H1 (cell line): ENCODE measurements around the gene ITIH6. TPM values are rescaled to one million over a fixed set of nuclear protein-coding genes. Genes with fewer than 3 reads are reported as not detected.

Source experiments
- CTCF ChIA-PET: fragments of 300-600 bp; sonication (Branson Sonifier 250); formaldehyde crosslinking; loops from one replicate; lab custom pipeline; 2021; ENCODE audit not compliant: partially characterized antibody; lab: Charles Lee
- POLR2A ChIA-PET: fragments of 300-600 bp; sonication (Branson Sonifier 250); formaldehyde crosslinking; loops from one replicate; lab custom pipeline; 2021; ENCODE audit warnings: inconsistent platforms; ENCODE audit not compliant: partially characterized antibody; lab: Charles Lee
- DNase-seq, 2 experiments: peaks; one replicate each; pipeline versions ENCODE4 v3.0.0 to v3.0.0-alpha.2; 2010 to 2022; ENCODE audit warnings: low spot score in 2 of 2, low read depth in 1 of 2, mixed read lengths in 1 of 2
- FAIRE-seq: peaks from 2 replicates; lab custom pipeline; 2011; peaks lifted over from hg19 to GRCh38; lab: Jason Lieb, UNC
- H2AFZ ChIP-seq: 2 replicates; pipeline ENCODE4 v1.8.1; 2012; ENCODE audit warnings: low read length, inconsistent platforms
- H2AK5ac ChIP-seq: 2 replicates; pipeline ENCODE4 v1.6.1; 2013; ENCODE audit warnings: low read depth, low read length
- H2BK120ac ChIP-seq: replicated peaks from 2 replicates; pipeline ENCODE3; 2013; ENCODE audit warnings: low read depth, low read length, inconsistent platforms
- H2BK12ac ChIP-seq: 2 replicates; pipeline ENCODE4 v1.6.1; 2013; ENCODE audit warnings: low read depth, low read length
- H2BK15ac ChIP-seq: 2 replicates; pipeline ENCODE4 v1.6.1; 2013; ENCODE audit warnings: low read length
- H2BK20ac ChIP-seq: 2 replicates; pipeline ENCODE4 v1.6.1; 2013; ENCODE audit warnings: low read length
- H2BK5ac ChIP-seq: 2 replicates; pipeline ENCODE4 v1.6.1; 2013; ENCODE audit warnings: low read depth, low read length
- H3K14ac ChIP-seq: 2 replicates; pipeline ENCODE4 v1.6.1; 2013; ENCODE audit warnings: inconsistent platforms; ENCODE audit not compliant: insufficient read length
- H3K18ac ChIP-seq: 2 replicates; pipeline ENCODE4 v1.6.1; 2013; ENCODE audit warnings: low read length; ENCODE audit errors: extremely low read depth
- H3K23ac ChIP-seq: 2 replicates; pipeline ENCODE4 v1.6.1; 2013; ENCODE audit warnings: inconsistent platforms; ENCODE audit not compliant: insufficient read length
- H3K23me2 ChIP-seq: 2 replicates; pipeline ENCODE4 v1.6.1; 2013; ENCODE audit warnings: low read depth, low read length
- H3K27ac ChIP-seq: 2 replicates; pipeline ENCODE4 v1.6.1; 2011; ENCODE audit warnings: low read depth, low read length, inconsistent platforms
- H3K27me3 ChIP-seq, 4 experiments: replicated peaks in 1 of 4; 1 replicate in 1 of 4; 2 replicates in 3 of 4; pipeline versions ENCODE4 v1.6.1 to v1.8.1; 2011 to 2013; ENCODE audit warnings: low read length in 3 of 4, mild to moderate bottlenecking in 3 of 4, inconsistent platforms in 2 of 4, mixed read lengths in 2 of 4, moderate library complexity in 1 of 4; ENCODE audit not compliant: control insufficient read depth in 3 of 4, insufficient read depth in 3 of 4; ENCODE audit errors: extremely low read depth in 1 of 4
- H3K36me3 ChIP-seq, 4 experiments: 2 replicates each; pipeline versions ENCODE4 v1.6.1 to v1.8.1; 2011 to 2013; ENCODE audit warnings: mild to moderate bottlenecking in 4 of 4, low read length in 3 of 4, moderate library complexity in 2 of 4, control low read depth in 1 of 4, inconsistent platforms in 1 of 4; ENCODE audit not compliant: insufficient read depth in 4 of 4, control insufficient read depth in 2 of 4
- H3K4ac ChIP-seq: replicated peaks from 2 replicates; pipeline ENCODE3; 2013; ENCODE audit warnings: low read length, low read depth, mixed read lengths, inconsistent platforms; ENCODE audit not compliant: insufficient read length
- H3K4me1 ChIP-seq, 4 experiments: replicated peaks in 1 of 4; 1 replicate in 1 of 4; 2 replicates in 3 of 4; pipeline versions ENCODE4 v1.6.1 to v1.8.1; 2011 to 2013; ENCODE audit warnings: low read length in 3 of 4, inconsistent platforms in 2 of 4, mixed read lengths in 1 of 4; ENCODE audit not compliant: insufficient read depth in 4 of 4, control insufficient read depth in 3 of 4
- H3K4me2 ChIP-seq, 2 experiments: 2 replicates each; pipeline versions ENCODE4 v1.6.1 to v1.8.1; 2011 to 2013; ENCODE audit warnings: low read depth in 2 of 2, low read length in 2 of 2, control low read depth in 1 of 2, inconsistent platforms in 1 of 2, mild to moderate bottlenecking in 1 of 2; ENCODE audit not compliant: insufficient read depth in 1 of 2
- H3K4me3 ChIP-seq, 4 experiments: fragments of 200-600, 300-600 bp in 1 of 4; sonication (generic), shearing (Covaris generic), sonication (Bioruptor Twin) in 1 of 4; 2 replicates each; pipeline versions ENCODE4 v1.5.1 to v1.8.1; 2011 to 2016; ENCODE audit warnings: low read length in 4 of 4, low read depth in 3 of 4, control low read depth in 2 of 4, inconsistent platforms in 2 of 4, mild to moderate bottlenecking in 2 of 4, mixed read lengths in 1 of 4, moderate library complexity in 1 of 4; ENCODE audit not compliant: insufficient read depth in 2 of 4; ENCODE audit errors: extremely low read depth in 1 of 4
- H3K56ac ChIP-seq: replicated peaks from 2 replicates; pipeline ENCODE3; 2013; ENCODE audit warnings: low read depth, mild to moderate bottlenecking, mixed read lengths, low read length, inconsistent platforms; ENCODE audit not compliant: insufficient read length
- H3K79me1 ChIP-seq: 2 replicates; pipeline ENCODE4 v1.6.1; 2013; ENCODE audit warnings: low read depth, low read length, control low read depth
- H3K79me2 ChIP-seq, 2 experiments: 2 replicates each; pipeline versions ENCODE4 v1.6.1 to v1.8.1; 2012 to 2013; ENCODE audit warnings: low read length in 2 of 2, mild to moderate bottlenecking in 2 of 2, inconsistent platforms in 1 of 2; ENCODE audit not compliant: insufficient read depth in 2 of 2, control insufficient read depth in 1 of 2
- H3K9ac ChIP-seq, 4 experiments: replicated peaks in 1 of 4; 1 replicate in 1 of 4; 2 replicates in 3 of 4; pipeline versions ENCODE4 v1.6.1 to v1.8.1; 2011 to 2013; ENCODE audit warnings: low read depth in 3 of 4, low read length in 3 of 4, control low read depth in 2 of 4, mild to moderate bottlenecking in 2 of 4, moderate library complexity in 2 of 4, inconsistent platforms in 1 of 4; ENCODE audit errors: extremely low read depth in 1 of 4
- H3K9me3 ChIP-seq, 2 experiments: 2 replicates each; pipeline versions ENCODE4 v1.6.1 to v1.8.1; 2012 to 2013; ENCODE audit warnings: mild to moderate bottlenecking in 2 of 2, moderate library complexity in 2 of 2, control low read depth in 1 of 2, inconsistent platforms in 1 of 2, low read depth in 1 of 2, low read length in 1 of 2, mixed read lengths in 1 of 2; ENCODE audit not compliant: insufficient read depth in 2 of 2
- H4K20me1 ChIP-seq, 2 experiments: replicated peaks in 1 of 2; 2 replicates each; pipeline versions ENCODE3 to v1.8.1; 2011 to 2013; ENCODE audit warnings: inconsistent platforms in 2 of 2, low read length in 2 of 2, mild to moderate bottlenecking in 1 of 2; ENCODE audit not compliant: insufficient read depth in 2 of 2, control insufficient read depth in 1 of 2
- H4K5ac ChIP-seq: 2 replicates; pipeline ENCODE4 v1.6.1; 2013; ENCODE audit warnings: low read length, low read depth, mixed read lengths, inconsistent platforms; ENCODE audit not compliant: insufficient read length
- H4K8ac ChIP-seq: 2 replicates; pipeline ENCODE4 v1.8.0; 2013; ENCODE audit warnings: mild to moderate bottlenecking, moderate library complexity, low read length, inconsistent platforms; ENCODE audit not compliant: insufficient read depth; ENCODE audit errors: extremely low read depth
- H4K91ac ChIP-seq: replicated peaks from 2 replicates; pipeline ENCODE3; 2013; ENCODE audit warnings: low read length, mixed read lengths, inconsistent platforms; ENCODE audit not compliant: insufficient read length
- HDAC6 ChIP-seq: IDR thresholded peaks from one replicate; pipeline ENCODE4 v1.7.1; 2012; ENCODE audit warnings: low read depth, mild to moderate bottlenecking, inconsistent platforms, low read length, moderate library complexity
- WGBS, 2 experiments: shearing (Covaris generic) in 1 of 2; methylation state at CpG; one replicate each; pipeline versions ENCODE4 v1.1.6 to v1.1.7; 2013 to 2015; ENCODE audit warnings: low lambda C conversion rate in 2 of 2, mixed read lengths in 2 of 2, inconsistent platforms in 1 of 2, low coverage in 1 of 2, missing lambda C conversion rate in 1 of 2; ENCODE audit not compliant: insufficient replicate concordance in 2 of 2, insufficient coverage in 1 of 2, insufficient read length in 1 of 2; ENCODE audit errors: extremely low coverage in 1 of 2, missing lambda C conversion rate in 1 of 2; 5-methylcytosine and 5-hydroxymethylcytosine counted together
- polyA plus RNA-seq, 7 experiments: library from polyadenylated mRNA; depleted of rRNA in 3 of 7; stranded (reverse) in 5 of 7; unstranded in 2 of 7; fragments of >200 nt in 5 of 7; fragments of 200-250 nt in 2 of 7; gene quantifications; 1 replicate in 5 of 7; 2 replicates in 1 of 7; 4 replicates in 1 of 7; pipeline versions ENCODE4 v1.2.1 to v1.2.3, GENCODE V29; 2011 to 2013; ENCODE audit warnings: missing spikeins in 2 of 7, mixed read lengths in 2 of 7
- total RNA-seq: library from RNA; stranded (reverse); fragmentation: NEBNext Ultra II Directional; extraction: Animal tissue kit (Norgen Biotek cat#: 25700); gene quantifications from 2 replicates; pipeline ENCODE4 v1.2.1, GENCODE V29; 2021

Gene ITIH6
- total and polyA plus RNA-seq, 2 of the 8 experiments (the other 6 are each of a cell fraction or from before 2014, with no cell fraction given): 0.02 TPM; not detected in 1

- Histone ChIP-seq H3K14ac (no peak overlapping the region), H2BK15ac (no peak overlapping the region), H3K56ac (no peak overlapping the region), H3K79me2 (no peaks in the 10 kb centered on the region), H2AK5ac (no peak overlapping the region), H3K4me3 (no peak overlapping the region), H3K4ac (no peak overlapping the region), H4K91ac (no peak overlapping the region), H3K27me3 (no peaks in the 10 kb centered on the region), H4K5ac (no peak overlapping the region), H2BK20ac (no peak overlapping the region), H4K8ac (no peak overlapping the region), H3K4me2 (no peak overlapping the region), H3K27ac (no peak overlapping the region), H3K23me2 (no peaks in the 10 kb centered on the region), H2BK12ac (no peak overlapping the region), H3K9ac (no peak overlapping the region), H3K9me3 (no peaks in the 10 kb centered on the region), H4K20me1 (no peaks in the 10 kb centered on the region), H2BK5ac (no peak overlapping the region), H3K4me1 (no peaks in the 10 kb centered on the region), H3K79me1 (no peaks in the 10 kb centered on the region), H2BK120ac (no peak overlapping the region), H3K18ac (no peak overlapping the region), H2AFZ (no peak overlapping the region), H3K36me3 (no peaks in the 10 kb centered on the region), H3K23ac (no peak overlapping the region)
- WGBS, 2 experiments: 100% methylated on average over 1 of the region's 1 CpG; no CpG with 5 or more reads in 1 of the 2 experiments
- TF ChIP-seq HDAC6: no peak
- no peak for FAIRE-seq
- DNase-seq: no peak
- CTCF ChIA-PET: no interaction called here
- POLR2A ChIA-PET: no interaction called here
These were observed 82.4 kb downstream of the ITIH6 start for GRCh38 chrX:54715621-54716020.
